Measurements from ENCODE around the gene C20orf141. TPM values are rescaled to one million over a fixed set of nuclear protein-coding genes. Genes with fewer than 3 reads are reported as not detected.
"Not testable (repeated sequence)": the region's sequence is repeated elsewhere in the genome, so short reads cannot be mapped to it uniquely, and the experiment has no call there.

Gene C20orf141
- total RNA-seq, 2 experiments from 2014 or later: not detected

DNA sequence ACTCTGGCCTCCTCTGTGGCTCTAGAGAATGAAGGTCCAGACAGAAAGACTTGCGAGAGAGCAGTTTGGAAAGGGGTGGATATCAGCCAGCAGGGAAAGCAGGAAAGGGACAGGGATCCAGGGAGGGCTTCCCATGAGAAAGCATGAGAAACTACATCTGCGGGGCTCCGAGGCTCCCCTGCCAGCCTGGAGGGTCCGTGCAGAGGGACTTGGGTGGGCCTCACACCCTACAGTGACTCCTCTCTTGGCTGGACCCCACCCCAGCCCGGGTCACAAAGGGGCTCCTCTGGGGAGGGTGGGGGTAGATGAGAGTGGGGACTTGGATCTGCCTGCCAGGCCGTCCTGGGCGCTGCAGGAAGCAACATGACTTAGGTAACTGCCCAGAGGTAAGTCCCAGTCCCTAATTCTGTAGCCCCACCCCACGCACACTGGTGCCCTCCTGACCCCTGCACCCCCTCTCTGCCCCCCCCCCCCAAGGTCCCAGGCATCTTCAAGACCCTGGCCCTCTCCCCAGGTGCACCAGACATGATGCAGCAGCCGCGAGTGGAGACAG, 1.3 kb downstream of the C20orf141 start, which contains the start of gene TMEM239:
Gene TMEM239, plus strand, starts transcription at position 335 of the 553 bp plus-strand sequence. Its CDS starts 191 bp downstream, at position 526.
- peaks cover 13% of the 10 kb centered on the region for H3K9me3 Mint-ChIP-seq
- H3K4me1 Mint-ChIP-seq (ENCODE audit: low read depth): peaks cover 3% of the 10 kb centered on the region
- H3K36me3 Mint-ChIP-seq: peaks cover 3% of the 10 kb centered on the region
- H3K27ac Mint-ChIP-seq: no peak within 1 kb of the TSS
- H3K27me3 Mint-ChIP-seq: peaks cover 35% of the 10 kb centered on the region
- no peak for DNase-seq
- ChIA-PET POLR2A (no interaction called here), CTCF (interaction anchor here (0.6 to 1.1 kb wide), 6 partner anchors 14 to 185 kb away, joined by 3 to 4 read pairs (median 3); no protein-coding TSS in a partner anchor)
- no peak within 1 kb of the TSS for H3K4me3 Mint-ChIP-seq
- intact Hi-C loops (cut with micrococcal nuclease): no loop called here

DNA sequence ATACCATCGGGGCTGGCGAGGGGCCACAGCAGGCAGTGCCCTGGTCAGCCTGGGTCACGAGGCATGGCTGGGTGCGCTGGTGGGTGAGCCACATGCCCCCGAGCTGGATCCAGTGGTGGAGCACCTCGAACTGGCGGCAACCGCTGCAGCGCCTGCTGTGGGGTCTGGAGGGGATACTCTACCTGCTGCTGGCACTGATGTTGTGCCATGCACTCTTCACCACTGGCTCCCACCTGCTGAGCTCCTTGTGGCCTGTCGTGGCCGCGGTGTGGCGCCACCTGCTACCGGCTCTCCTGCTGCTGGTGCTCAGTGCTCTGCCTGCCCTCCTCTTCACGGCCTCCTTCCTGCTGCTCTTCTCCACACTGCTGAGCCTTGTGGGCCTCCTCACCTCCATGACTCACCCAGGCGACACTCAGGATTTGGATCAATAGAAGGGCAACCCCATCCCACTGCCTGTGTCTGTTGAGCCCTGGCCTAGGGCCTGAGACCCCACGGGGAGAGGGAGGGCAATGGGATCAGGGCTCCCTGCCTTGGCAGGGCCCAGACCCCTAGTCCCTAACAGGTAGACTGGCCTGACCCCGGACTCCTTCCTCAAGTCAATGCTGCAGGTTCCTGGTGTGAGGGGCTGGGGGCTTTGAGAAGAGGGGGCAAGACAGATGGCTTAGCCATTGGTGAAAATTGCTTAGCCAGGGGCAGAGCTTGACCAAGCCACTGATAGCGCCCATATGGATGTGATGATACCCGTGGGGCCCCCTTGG, 2.0 kb downstream of the C20orf141 start:
- Mint-ChIP-seq H3K9me3 (peaks cover 13% of the 10 kb centered on the region), H3K4me3 (no peak overlapping the region), H3K27ac (no peak overlapping the region), H3K36me3 (peaks cover 2% of the 10 kb centered on the region), H3K4me1 (ENCODE audit: low read depth) (peaks cover 7% of the 10 kb centered on the region), H3K27me3 (peaks cover 34% of the 10 kb centered on the region)
- peak; percentile 48 for DNase-seq
- intact Hi-C loops (cut with micrococcal nuclease): no loop called here
- ChIA-PET CTCF (interaction anchor here (0.6 to 1.1 kb wide), 6 partner anchors 13 to 184 kb away, joined by 3 to 4 read pairs (median 3); no protein-coding TSS in a partner anchor), POLR2A (no interaction called here)

DNA sequence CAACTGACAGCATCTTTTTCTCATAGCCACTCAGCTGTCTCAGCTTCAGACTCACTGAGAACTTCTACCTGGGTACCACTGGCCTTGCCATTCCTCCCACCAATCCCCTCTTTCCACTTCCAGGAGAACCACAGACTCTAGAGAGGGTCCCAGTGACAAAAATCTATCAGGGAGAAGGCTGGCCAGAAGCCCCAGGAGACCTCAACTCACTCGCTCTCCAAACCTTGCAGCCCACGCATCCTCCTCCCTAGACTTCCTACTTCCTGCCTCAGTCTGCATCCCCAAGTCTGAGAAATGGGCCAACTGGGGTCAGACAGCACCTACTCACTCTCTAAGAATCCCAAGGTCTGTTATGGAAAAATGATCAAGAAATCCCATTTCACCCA, 2.5 kb downstream of the C20orf141 start:
- peaks cover 11% of the 10 kb centered on the region for H3K4me1 Mint-ChIP-seq (ENCODE audit: low read depth)
- ChIA-PET CTCF (interaction anchor here (1.0 to 1.1 kb wide), 2 partner anchors 35 to 184 kb away, joined by 3 to 4 read pairs; no protein-coding TSS in a partner anchor), POLR2A (no interaction called here)

DNA sequence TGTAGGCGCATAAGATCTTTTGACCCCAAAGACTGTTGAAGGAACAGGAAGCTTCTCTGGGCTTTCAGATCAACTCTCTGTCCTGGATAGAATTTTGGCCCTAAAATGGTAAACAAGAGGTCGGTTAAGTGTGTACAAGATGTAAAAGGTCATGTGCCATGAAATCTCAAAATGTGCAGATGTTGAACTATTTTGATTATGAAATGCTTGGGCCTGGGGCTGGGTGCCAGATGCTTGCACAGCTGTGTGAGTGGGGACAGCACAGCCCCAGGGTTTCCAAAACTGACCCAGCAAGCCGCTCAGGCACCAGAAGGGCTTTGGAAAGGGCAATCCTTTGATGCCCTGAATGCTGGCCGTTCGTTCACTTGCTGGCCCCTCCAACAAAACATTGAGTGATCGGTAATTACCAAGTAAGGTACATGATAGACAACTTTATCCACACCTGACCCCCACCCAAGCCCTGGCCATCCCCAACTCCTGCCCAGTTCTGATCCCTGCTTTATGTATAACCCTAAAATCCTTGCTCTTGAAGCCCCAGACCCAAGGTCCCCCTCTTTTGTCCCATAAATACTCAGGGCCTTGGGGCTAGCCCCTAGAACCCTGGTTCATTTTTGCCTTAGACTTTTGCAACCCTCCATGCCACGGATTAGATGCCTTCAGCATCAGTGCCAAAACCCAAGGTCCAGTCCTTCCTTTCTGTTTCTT, 3.3 kb downstream of the C20orf141 start:
- DNase-seq: no peak
- POLR2A ChIA-PET: no interaction called here
- Mint-ChIP-seq H3K4me3 (no peak overlapping the region), H3K4me1 (ENCODE audit: low read depth) (peaks cover 11% of the 10 kb centered on the region), H3K27ac (peak overlapping the region; percentile 14), H3K27me3 (peaks cover 24% of the 10 kb centered on the region), H3K9me3 (peaks cover 4% of the 10 kb centered on the region), H3K36me3 (peaks cover 2% of the 10 kb centered on the region)
- intact Hi-C loops (cut with micrococcal nuclease): no loop called here
- CTCF ChIA-PET: no interaction called here

More for the DNA sequence above, 2.5 kb downstream of the C20orf141 start:
- H3K4me3 Mint-ChIP-seq: no peak overlapping the region
- no peak for DNase-seq
- intact Hi-C loops (cut with micrococcal nuclease): no loop called here
- no peak overlapping the region for H3K27ac Mint-ChIP-seq
- peaks cover 2% of the 10 kb centered on the region for H3K36me3 Mint-ChIP-seq
- H3K27me3 Mint-ChIP-seq: peaks cover 29% of the 10 kb centered on the region
- peaks cover 9% of the 10 kb centered on the region for H3K9me3 Mint-ChIP-seq

DNA sequence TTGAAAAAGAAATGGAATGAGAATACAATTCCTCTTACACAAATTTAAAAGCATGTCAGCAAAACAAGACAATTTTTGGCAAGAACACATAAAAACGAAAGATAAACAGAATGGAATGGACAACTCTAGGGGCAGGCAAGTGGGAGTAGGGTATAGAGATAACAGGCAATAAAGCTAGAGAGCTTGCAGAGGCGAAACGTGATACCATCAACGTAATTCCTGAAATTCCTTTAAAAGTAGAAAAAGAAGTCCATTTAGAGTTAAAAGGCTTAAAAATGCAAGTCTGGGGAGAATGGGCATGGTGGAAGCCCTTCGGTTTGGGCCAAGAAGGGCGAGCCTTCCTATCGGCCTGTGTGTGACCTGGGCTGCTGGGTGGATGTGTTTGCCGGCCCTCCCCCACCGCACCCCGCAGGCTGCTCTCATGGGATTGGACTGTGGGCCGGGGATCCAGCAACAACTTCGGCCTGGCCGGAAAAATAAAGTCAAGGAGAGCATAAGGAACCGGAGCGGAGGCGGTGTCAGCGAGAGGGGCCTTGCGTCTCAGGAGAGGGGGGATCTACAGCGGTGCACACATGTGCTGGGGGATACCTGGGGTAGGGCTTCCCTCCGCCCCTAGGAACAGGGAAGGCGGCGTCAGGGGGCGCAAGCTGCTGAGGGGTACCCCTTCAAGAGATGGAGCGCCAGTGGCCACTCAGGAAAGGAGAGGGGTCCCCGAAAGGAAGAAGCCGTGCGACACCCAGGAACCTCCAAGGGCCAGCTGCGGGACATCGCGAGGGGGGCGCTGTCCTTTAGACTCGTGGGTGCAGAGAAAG, 5.5 kb downstream of the C20orf141 start:
- Mint-ChIP-seq H3K9me3 (no peaks in the 10 kb centered on the region), H3K27ac (no peak overlapping the region), H3K4me3 (no peak overlapping the region), H3K36me3 (no peaks in the 10 kb centered on the region), H3K27me3 (peaks cover 20% of the 10 kb centered on the region), H3K4me1 (ENCODE audit: low read depth) (peaks cover 11% of the 10 kb centered on the region)
- CTCF ChIA-PET: interaction anchor here (0.7 kb wide), 1 partner anchor 107 kb away, joined by 3 read pairs; no protein-coding TSS in a partner anchor
- no peak for DNase-seq
- intact Hi-C loops (cut with micrococcal nuclease): no loop called here
- POLR2A ChIA-PET: no interaction called here

DNA sequence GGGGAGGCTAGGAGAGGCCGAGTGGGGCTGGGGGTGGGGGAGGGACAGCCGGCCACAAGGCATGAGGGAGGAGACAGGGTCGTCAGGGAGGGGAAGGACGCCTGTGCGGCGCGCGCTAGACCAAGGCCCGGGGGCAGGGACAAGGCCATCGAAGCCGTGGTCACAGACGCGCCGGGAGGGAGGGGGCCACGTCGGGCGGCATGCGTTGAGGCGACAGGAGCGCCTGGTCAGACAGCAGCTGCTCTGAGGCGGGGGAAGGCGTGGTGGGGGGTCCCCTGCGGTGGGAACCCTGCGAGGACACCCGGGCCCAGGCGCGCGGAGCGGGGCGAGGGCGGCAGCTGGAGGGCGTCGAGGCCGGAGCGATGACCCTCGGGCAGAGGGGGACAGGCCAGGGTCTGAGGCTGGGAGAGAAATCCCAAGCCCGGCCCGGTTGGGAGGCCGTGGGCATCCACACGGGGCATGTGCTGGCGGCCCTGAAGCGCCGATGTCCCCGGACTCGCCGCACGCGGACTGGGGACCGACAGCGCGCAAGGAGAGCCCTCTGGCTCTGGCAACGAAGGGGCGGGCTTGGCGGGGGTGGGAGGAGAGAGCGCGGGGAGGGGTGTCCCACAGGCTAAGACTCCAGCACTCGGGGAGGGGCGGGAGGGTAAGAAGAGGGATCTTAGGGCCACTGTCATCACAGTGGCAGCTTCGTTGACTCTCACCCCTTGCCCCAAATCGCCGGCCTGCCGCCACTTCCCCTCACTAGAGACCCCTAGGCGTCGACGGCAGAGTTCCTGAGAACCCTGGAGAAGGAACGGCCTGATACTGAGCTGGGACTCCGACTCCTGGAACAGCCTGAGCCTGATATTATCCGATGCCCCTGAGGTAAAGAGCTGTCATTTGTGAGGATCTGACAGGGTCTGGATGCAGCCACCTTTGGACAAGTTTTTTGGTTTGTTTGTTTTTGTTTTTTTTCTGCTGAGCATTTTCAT, 6.4 kb downstream of the C20orf141 start:
- intact Hi-C loops (cut with micrococcal nuclease): no loop called here
- no peak overlapping the region for H3K4me3 Mint-ChIP-seq
- H3K27me3 Mint-ChIP-seq: peaks cover 20% of the 10 kb centered on the region
- no peak for DNase-seq
- no peak overlapping the region for H3K27ac Mint-ChIP-seq
- H3K36me3 Mint-ChIP-seq: no peaks in the 10 kb centered on the region
- H3K9me3 Mint-ChIP-seq: no peaks in the 10 kb centered on the region
- CTCF ChIA-PET: interaction anchor here (0.7 to 1.5 kb wide), 3 partner anchors 68 to 396 kb away, joined by 3 to 4 read pairs (median 3); no protein-coding TSS in a partner anchor
- peaks cover 17% of the 10 kb centered on the region for H3K4me1 Mint-ChIP-seq (ENCODE audit: low read depth)
- POLR2A ChIA-PET: no interaction called here

DNA sequence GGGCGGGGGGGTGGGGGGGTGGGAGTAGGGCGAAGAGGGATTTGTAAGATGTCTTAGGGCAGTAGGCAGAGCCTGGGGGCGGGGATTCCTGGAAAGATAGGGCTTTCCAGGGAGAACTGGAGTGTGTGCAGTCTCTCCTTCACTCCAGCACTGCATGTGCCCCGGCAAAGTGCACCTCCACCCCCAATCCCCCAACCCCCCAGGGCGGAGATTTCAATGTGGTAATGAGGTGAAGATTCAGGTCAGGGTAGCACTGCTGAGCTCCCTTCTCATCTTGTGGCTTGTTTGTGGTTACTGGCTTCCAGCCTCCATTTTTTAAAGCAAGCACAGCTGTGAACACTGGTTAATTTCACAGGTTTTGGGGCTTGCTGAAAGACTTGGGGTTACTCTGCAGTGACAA, 7.3 kb downstream of the C20orf141 start:
- DNase-seq: peak; percentile 53
- Mint-ChIP-seq H3K27me3 (peaks cover 19% of the 10 kb centered on the region), H3K4me1 (ENCODE audit: low read depth) (peaks cover 23% of the 10 kb centered on the region), H3K9me3 (no peaks in the 10 kb centered on the region), H3K36me3 (no peaks in the 10 kb centered on the region), H3K27ac (no peak overlapping the region), H3K4me3 (no peak overlapping the region)
- intact Hi-C loops (cut with micrococcal nuclease): no loop called here
- CTCF ChIA-PET: interaction anchor here (0.7 to 1.5 kb wide), 3 partner anchors 69 to 395 kb away, joined by 3 to 4 read pairs (median 3); no protein-coding TSS in a partner anchor
- POLR2A ChIA-PET: no interaction called here

DNA sequence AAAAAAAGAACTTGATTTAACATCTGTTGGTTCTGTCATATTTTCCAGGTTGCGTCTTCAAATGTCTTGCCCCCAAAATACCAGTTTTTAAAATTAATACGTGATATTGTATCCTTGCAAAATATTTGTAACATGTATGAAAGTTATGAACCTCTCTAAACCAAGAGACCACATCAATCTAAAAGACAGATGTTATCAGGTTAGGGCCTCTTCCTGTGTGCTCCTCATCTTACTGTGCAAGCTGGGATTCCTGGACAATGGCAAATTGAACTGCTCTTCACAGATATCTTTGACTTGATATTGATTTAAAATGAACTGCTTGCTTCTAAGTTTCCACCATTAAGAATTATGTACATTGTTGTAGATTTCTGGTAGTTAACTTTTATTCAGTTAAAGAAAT, 11.0 kb downstream of the C20orf141 start:
- no peaks in the 10 kb centered on the region for H3K9me3 Mint-ChIP-seq
- ChIA-PET CTCF (interaction anchor here (0.6 kb wide), 1 partner anchor 229 kb away, joined by 4 read pairs; no protein-coding TSS in a partner anchor), POLR2A (no interaction called here)
- no peak overlapping the region for H3K27ac Mint-ChIP-seq
- H3K27me3 Mint-ChIP-seq: peaks cover 8% of the 10 kb centered on the region
- no peaks in the 10 kb centered on the region for H3K36me3 Mint-ChIP-seq
- intact Hi-C loops (cut with micrococcal nuclease): no loop called here
- no peak for DNase-seq
- H3K4me3 Mint-ChIP-seq: no peak overlapping the region
- H3K4me1 Mint-ChIP-seq (ENCODE audit: low read depth): peaks cover 20% of the 10 kb centered on the region

DNA sequence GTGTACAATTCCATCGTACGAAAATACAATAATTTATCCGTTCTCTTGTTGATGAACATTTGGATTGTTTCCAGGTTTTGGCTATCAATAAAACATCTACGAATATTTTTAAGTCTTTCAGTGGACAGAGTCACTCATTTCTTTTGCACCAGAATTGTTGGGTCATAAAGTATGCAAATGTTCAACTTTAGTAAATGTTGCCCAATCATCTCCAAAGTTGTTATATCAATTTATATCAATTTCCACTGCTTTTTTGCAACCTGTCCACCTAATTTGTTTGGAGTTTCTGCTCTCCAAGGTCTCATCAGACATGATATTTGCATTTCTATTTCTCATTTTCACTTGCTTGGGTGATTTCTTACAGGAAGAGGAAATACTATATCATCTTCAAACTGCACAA, 11.9 kb downstream of the C20orf141 start:
- H3K4me1 Mint-ChIP-seq (ENCODE audit: low read depth): peaks cover 18% of the 10 kb centered on the region
- no peak for DNase-seq
- ChIA-PET CTCF (no interaction called here), POLR2A (no interaction called here)
- intact Hi-C loops (cut with micrococcal nuclease): no loop called here
- H3K27me3 Mint-ChIP-seq: peaks cover 5% of the 10 kb centered on the region
- no peaks in the 10 kb centered on the region for H3K9me3 Mint-ChIP-seq
- no peak overlapping the region for H3K4me3 Mint-ChIP-seq
- H3K27ac Mint-ChIP-seq: no peak overlapping the region
- no peaks in the 10 kb centered on the region for H3K36me3 Mint-ChIP-seq

DNA sequence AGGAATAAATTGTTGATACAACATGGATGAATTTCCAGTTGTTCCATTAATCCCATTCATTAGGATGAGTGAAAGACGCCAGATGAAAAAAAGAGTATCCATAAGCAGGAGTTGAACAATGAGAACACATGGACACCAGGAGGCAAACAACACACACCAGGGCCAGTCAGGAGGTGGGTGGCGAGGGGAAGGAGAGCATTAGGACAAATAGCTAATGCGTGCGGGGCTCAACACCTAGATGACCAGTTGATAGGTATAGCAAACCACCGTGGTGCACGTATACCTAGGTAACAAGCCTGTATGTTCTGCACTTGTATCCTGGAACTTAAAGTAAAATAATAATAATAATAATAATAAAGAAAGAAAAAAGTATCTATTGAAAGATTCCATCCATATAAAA, 14.6 kb downstream of the C20orf141 start:
- DNase-seq: no peak
- Mint-ChIP-seq H3K36me3 (peaks cover 1% of the 10 kb centered on the region), H3K27ac (no peak overlapping the region), H3K4me1 (ENCODE audit: low read depth) (peaks cover 18% of the 10 kb centered on the region), H3K27me3 (peaks cover 3% of the 10 kb centered on the region), H3K9me3 (no peaks in the 10 kb centered on the region), H3K4me3 (no peak overlapping the region)
- CTCF ChIA-PET: interaction anchor here (1.1 kb wide), 1 partner anchor 13 kb away, joined by 3 read pairs; the partner anchor contains the start of gene TMEM239
- POLR2A ChIA-PET: no interaction called here
- intact Hi-C loops (cut with micrococcal nuclease): no loop called here

DNA sequence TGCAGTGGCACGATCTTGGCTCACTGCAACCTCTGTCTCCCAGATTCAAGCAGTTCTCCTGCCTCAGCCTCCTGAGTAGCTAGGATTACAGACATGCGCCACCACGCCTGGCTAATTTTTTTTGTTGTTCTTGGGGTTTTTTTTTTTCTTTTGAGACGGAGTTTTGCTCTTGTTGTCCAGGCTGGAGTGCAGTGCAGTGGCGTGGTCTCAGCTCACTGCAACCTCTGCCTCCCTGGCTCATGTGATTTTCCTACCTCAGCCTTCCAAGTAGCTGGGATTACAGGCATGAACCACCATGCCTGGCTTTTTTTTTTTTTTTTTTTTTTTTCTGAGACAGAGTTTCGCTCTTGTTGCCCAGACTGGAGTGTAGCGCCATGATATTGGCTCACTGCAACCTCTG, 16.4 kb downstream of the C20orf141 start:
- H3K9me3 Mint-ChIP-seq; CTCF ChIA-PET; DNase-seq; H3K4me3 Mint-ChIP-seq; H3K27ac Mint-ChIP-seq; H3K27me3 Mint-ChIP-seq; intact Hi-C loops (cut with micrococcal nuclease): not testable (repeated sequence)
- POLR2A ChIA-PET: interaction anchor here (0.6 kb wide), 1 partner anchor 169 kb away, joined by 3 read pairs; no protein-coding TSS in a partner anchor
- Mint-ChIP-seq H3K36me3 (peaks cover 12% of the 10 kb centered on the region), H3K4me1 (ENCODE audit: low read depth) (peaks cover 11% of the 10 kb centered on the region)
